HAP-1 (cell line): ENCODE results near the gene TCF20.

ENCODE experiments used
- DNase-seq, 2 experiments: peaks; one replicate each; pipeline ENCODE4 v3.0.0-alpha.2; 2016 to 2020; ENCODE audit warnings: low spot score in 2 of 2
- H3K27me3 ChIP-seq: fragments of 250-450 bp; sonication (Bioruptor Pico); 2 replicates; pipeline ENCODE4 v1.5.1; 2020; ENCODE audit warnings: low read depth, mild to moderate bottlenecking, moderate library complexity
- H3K36me3 ChIP-seq: fragments of 250-450 bp; sonication (Bioruptor Pico); replicated peaks from 2 replicates; pipeline ENCODE4 v1.5.1; 2020; ENCODE audit warnings: mild to moderate bottlenecking
- H3K4me1 ChIP-seq: fragments of 250-450 bp; sonication (Bioruptor Pico); 2 replicates; pipeline ENCODE4 v1.5.1; 2020; ENCODE audit warnings: mild to moderate bottlenecking
- H3K4me3 ChIP-seq: fragments of 250-450 bp; sonication (Bioruptor Pico); 2 replicates; pipeline ENCODE4 v1.5.1; 2020; ENCODE audit warnings: mild to moderate bottlenecking, moderate library complexity
- H3K9me3 ChIP-seq: fragments of 250-450 bp; sonication (Bioruptor Pico); 2 replicates; pipeline ENCODE4 v1.5.1; 2020; ENCODE audit warnings: mild to moderate bottlenecking, moderate library complexity
- in situ Hi-C: fragments of 300-500 bp; cut with MboI; formaldehyde crosslinking; loops from 3 replicates; pipeline ENCODE4 v1.14.3; 2020; ENCODE audit warnings: low sequenced_read_pairs, inconsistent platforms, mixed read lengths

Gene TCF20

DNA sequence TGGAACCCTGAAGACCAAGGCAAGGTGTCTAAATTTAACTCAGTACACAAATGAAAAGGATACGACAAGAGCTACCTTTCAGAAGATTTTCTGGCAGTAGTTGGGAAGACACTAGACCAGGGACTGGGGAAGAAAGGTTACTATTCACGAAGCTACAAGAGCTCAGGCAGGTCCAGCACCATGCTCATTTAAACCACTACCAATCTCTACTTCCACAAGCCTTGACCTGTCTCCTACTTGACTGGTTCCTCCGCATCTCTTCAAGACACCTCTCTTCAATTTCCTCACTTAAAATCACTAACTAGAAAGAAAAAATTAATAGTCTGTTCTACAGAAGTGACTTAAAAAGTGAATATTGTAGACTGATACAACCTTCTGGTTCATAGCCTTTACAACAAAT is 22.9 kb downstream of the TCF20 start:
- H3K4me3 ChIP-seq: no peak overlapping the region
- H3K27me3 ChIP-seq: no peaks in the 10 kb centered on the region
- no peak for DNase-seq
- in situ Hi-C loops: no loop called here
- H3K4me1 ChIP-seq: no peaks in the 10 kb centered on the region
- no peaks in the 10 kb centered on the region; the same call in 1 of the 2 replicates for H3K36me3 ChIP-seq
- H3K9me3 ChIP-seq: no peaks in the 10 kb centered on the region

- no peaks in the 10 kb centered on the region for H3K9me3 ChIP-seq
- no peaks in the 10 kb centered on the region for H3K4me1 ChIP-seq
- in situ Hi-C loops: no loop called here
- no peaks in the 10 kb centered on the region for H3K27me3 ChIP-seq
- no peaks in the 10 kb centered on the region; the same call in 1 of the 2 replicates for H3K36me3 ChIP-seq
- no peak for DNase-seq
- no peak overlapping the region for H3K4me3 ChIP-seq
These were observed 26.7 kb downstream of the TCF20 start for GRCh38 chr22:42243802-42244060.

DNA sequence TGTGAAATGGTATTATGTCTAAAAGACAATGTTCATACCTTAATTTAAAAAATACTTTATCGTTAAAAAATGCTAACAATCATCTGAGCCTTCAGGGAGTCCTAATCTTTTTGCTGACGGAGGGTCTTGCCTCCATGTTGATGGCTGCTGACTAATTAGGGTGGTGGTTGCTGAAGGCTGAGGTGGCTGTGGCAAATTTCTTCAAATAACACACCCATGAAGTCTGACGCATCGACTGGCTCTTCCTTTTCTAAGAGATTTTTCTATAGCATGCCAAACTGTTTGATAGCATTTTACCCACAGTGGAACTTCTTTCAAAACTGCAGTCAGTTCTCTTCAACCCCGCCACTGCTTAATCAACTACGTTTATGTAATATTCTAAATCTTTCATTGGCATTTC is 33.6 kb downstream of the TCF20 start:
- Histone ChIP-seq H3K4me3 (no peak overlapping the region), H3K27me3 (no peaks in the 10 kb centered on the region), H3K4me1 (no peaks in the 10 kb centered on the region; the same call in 1 of the 2 replicates), H3K36me3 (no peaks in the 10 kb centered on the region), H3K9me3 (peaks cover 4% of the 10 kb centered on the region; the same call in 1 of the 2 replicates)
- in situ Hi-C loops: no loop called here
- DNase-seq: no peak

DNA sequence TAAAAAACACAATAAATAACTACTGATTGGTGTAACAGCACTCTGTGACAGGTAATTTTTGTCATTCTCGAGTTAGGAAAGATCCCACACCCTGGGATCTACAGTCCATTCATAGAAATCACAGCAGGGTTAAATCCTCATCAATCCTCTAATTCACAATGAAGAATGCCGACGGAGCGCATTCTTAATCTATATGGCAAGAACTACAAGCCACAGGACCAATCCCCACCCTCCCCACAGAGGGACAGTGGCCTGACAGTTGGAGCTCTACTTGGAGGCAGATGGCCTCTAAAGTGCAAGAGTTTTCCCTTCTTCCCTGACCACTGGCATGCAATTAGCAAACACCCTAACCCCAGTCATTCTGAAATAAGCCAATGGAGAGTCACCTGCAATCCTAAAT is 34.2 kb downstream of the TCF20 start:
- Histone ChIP-seq H3K9me3 (peaks cover 4% of the 10 kb centered on the region; the same call in 1 of the 2 replicates), H3K4me1 (no peaks in the 10 kb centered on the region; the same call in 1 of the 2 replicates), H3K27me3 (no peaks in the 10 kb centered on the region), H3K36me3 (no peaks in the 10 kb centered on the region), H3K4me3 (no peak overlapping the region)
- in situ Hi-C loops: no loop called here
- no peak for DNase-seq

- in situ Hi-C loops: no loop called here
- Histone ChIP-seq H3K9me3 (peaks cover 4% of the 10 kb centered on the region; the same call in 1 of the 2 replicates), H3K27me3 (no peaks in the 10 kb centered on the region), H3K36me3 (no peaks in the 10 kb centered on the region), H3K4me3 (no peak overlapping the region), H3K4me1 (no peaks in the 10 kb centered on the region; the same call in 1 of the 2 replicates)
- DNase-seq: no peak
These were observed 36.6 kb downstream of the TCF20 start for GRCh38 chr22:42233879-42234278.

DNA sequence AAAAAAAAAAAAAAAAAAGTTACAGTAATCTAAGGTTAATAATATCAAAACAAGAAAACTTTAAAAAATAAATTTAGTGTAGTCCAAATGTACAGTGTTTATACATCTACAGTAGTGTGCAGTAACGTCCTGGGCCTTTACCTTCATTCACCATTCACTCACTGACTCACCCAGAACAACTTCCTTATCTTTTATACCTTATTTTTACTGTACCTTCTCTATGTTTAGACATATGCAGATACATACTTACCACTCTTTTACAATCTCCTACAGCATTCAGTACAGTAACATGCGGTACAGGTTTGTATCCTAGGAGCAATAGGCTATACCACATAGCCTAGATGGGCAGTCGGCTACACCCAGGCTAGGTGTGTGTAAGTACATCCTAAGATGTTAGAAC is 38.5 kb downstream of the TCF20 start:
- Histone ChIP-seq H3K9me3 (no peaks in the 10 kb centered on the region), H3K36me3 (no peaks in the 10 kb centered on the region), H3K4me1 (no peaks in the 10 kb centered on the region; the same call in 1 of the 2 replicates), H3K27me3 (no peaks in the 10 kb centered on the region), H3K4me3 (no peak overlapping the region)
- DNase-seq: no peak
- in situ Hi-C loops: no loop called here

DNA sequence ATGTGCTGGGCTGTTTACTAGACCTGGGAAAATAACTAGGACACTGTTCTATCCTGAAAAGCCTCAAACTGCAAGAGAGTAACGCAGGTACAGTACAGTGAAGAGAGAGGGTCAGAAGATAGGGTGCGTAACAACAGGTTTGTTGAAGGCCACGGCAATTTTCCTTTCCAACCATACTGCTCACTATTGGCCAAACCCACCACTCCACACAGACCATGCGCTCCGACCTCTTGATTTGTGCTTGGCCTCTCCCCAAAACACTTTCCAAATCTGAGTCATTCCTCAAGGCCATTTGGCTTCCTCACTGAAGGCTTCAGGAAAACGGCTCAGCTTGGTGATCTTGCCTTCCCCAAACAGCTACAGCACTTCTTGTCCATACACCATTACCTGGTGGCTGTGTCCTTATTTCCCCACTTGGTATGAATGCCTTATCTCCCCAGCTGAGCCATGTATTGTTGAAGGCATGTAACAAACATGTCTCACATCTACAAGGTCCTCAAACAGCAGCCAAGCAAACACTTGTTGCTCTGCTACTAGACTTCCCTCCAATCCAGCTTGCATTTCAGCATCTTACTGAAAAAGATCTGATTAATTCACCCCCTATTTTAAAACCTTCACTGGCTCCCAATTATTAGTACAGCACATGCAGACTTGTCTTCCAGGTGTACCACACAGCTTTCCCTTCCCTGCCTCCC is 40.9 kb downstream of the TCF20 start:
- H3K4me3 ChIP-seq: no peak overlapping the region
- in situ Hi-C loops: no loop called here

GRCh38 chr22:42228483-42228882 is 42.0 kb downstream of the TCF20 start:
- Histone ChIP-seq H3K36me3 (no peaks in the 10 kb centered on the region), H3K4me1 (no peaks in the 10 kb centered on the region), H3K4me3 (no peak overlapping the region), H3K9me3 (no peaks in the 10 kb centered on the region), H3K27me3 (no peaks in the 10 kb centered on the region)
- DNase-seq: no peak
- in situ Hi-C loops: no loop called here

More for the DNA sequence above, 40.9 kb downstream of the TCF20 start:
- no peak for DNase-seq
- Histone ChIP-seq H3K36me3 (no peaks in the 10 kb centered on the region), H3K27me3 (no peaks in the 10 kb centered on the region), H3K9me3 (no peaks in the 10 kb centered on the region), H3K4me1 (no peaks in the 10 kb centered on the region; the same call in 1 of the 2 replicates)

GRCh38 chr22:42227435-42227834 is 43.0 kb downstream of the TCF20 start:
- Histone ChIP-seq H3K4me1 (no peaks in the 10 kb centered on the region), H3K36me3 (no peaks in the 10 kb centered on the region), H3K27me3 (no peaks in the 10 kb centered on the region), H3K4me3 (no peak overlapping the region), H3K9me3 (no peaks in the 10 kb centered on the region)
- no peak for DNase-seq
- in situ Hi-C loops: no loop called here

DNA sequence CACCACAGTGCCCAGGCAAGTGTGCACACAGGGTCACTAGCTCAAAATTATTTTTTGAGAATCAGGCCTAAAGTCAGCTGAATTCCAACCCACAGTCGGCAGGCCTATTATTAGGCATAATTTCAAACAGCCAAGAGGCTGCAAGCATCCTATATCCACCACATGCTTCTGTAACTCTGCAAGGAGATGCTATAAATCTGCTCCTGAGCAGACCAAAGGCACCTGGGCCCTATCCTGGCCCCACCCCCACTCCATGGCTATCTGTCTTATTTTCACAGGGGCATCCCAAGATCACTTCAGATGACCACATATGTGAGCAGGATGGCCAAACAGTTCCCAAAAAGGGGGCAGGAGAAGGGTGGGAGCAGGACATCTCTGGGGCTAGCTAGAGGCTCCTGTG is 44.6 kb downstream of the TCF20 start:
- H3K36me3 ChIP-seq: no peaks in the 10 kb centered on the region
- no peaks in the 10 kb centered on the region for H3K27me3 ChIP-seq
- no peak for DNase-seq
- in situ Hi-C loops: no loop called here
- no peaks in the 10 kb centered on the region for H3K9me3 ChIP-seq
- H3K4me1 ChIP-seq: no peaks in the 10 kb centered on the region
- H3K4me3 ChIP-seq: no peak overlapping the region

GRCh38 chr22:42222140-42222539 is 48.3 kb downstream of the TCF20 start:
- peaks cover 16% of the 10 kb centered on the region for H3K4me1 ChIP-seq
- no peaks in the 10 kb centered on the region for H3K27me3 ChIP-seq
- no peak overlapping the region for H3K4me3 ChIP-seq
- no peak for DNase-seq
- in situ Hi-C loops: no loop called here
- no peaks in the 10 kb centered on the region for H3K9me3 ChIP-seq
- H3K36me3 ChIP-seq: no peaks in the 10 kb centered on the region
